Dermis blood vessel endothelial cell (primary cell): Measurements from ENCODE around the gene OR2A1. TPM values are rescaled to one million over a fixed set of nuclear protein-coding genes. Genes with fewer than 3 reads are reported as not detected.
"Not testable (repeated sequence)": the region's sequence is repeated elsewhere in the genome, so short reads cannot be mapped to it uniquely, and the experiment has no call there.

Experiments
- DNase-seq: peaks from one replicate; pipeline ENCODE4 v3.0.0; 2010
- total RNA-seq: library from RNA; depleted of rRNA; stranded (reverse); fragments of >200 nt; gene quantifications from 2 replicates; pipeline ENCODE4 v1.2.3, GENCODE V29; 2014

The OR2A1 gene
- total RNA-seq, 1 donor from 2014 or later, result not detected

GRCh38 chr7:144325868-144326267 is 13.6 kb downstream of the OR2A1 start:
- not testable (repeated sequence) for DNase-seq

- not testable (repeated sequence) for DNase-seq
Observed at GRCh38 chr7:144330044-144330443, 17.8 kb downstream of the OR2A1 start.

- not testable (repeated sequence) for DNase-seq
Observed at GRCh38 chr7:144331221-144331995, 19.2 kb downstream of the OR2A1 start.

GRCh38 chr7:144331996-144332288 is 19.7 kb downstream of the OR2A1 start:
- DNase-seq, result not testable (repeated sequence)

GRCh38 chr7:144348625-144349024 is 36.4 kb downstream of the OR2A1 start:
- not testable (repeated sequence) for DNase-seq

- not testable (repeated sequence) for DNase-seq
Observed at GRCh38 chr7:144351667-144352066, 39.4 kb downstream of the OR2A1 start.

- not testable (repeated sequence) for DNase-seq
Observed at GRCh38 chr7:144355176-144355822, 43.1 kb downstream of the OR2A1 start, which contains the start of gene ARHGEF5. TSS of gene ARHGEF5 (plus strand) at chr7:144355402. CDS start at chr7:144362670, 7,268 bp downstream.

GRCh38 chr7:144356185-144356584 is 44.0 kb downstream of the OR2A1 start:
- DNase-seq, result not testable (repeated sequence)

GRCh38 chr7:144356860-144357259 is 44.6 kb downstream of the OR2A1 start:
- DNase-seq, result not testable (repeated sequence)

- not testable (repeated sequence) for DNase-seq
Observed at GRCh38 chr7:144362061-144362460, 49.8 kb downstream of the OR2A1 start.

GRCh38 chr7:144365523-144365922 is 53.3 kb downstream of the OR2A1 start:
- not testable (repeated sequence) for DNase-seq

GRCh38 chr7:144367250-144367649 is 55.0 kb downstream of the OR2A1 start:
- not testable (repeated sequence) for DNase-seq

- DNase-seq, result not testable (repeated sequence)
Observed at GRCh38 chr7:144369221-144369620, 57.0 kb downstream of the OR2A1 start.

Other genes starting within 250 kb of the OR2A1 start
- gene OR2A25, start 242.6 kb upstream of the OR2A1 start, total RNA-seq, result not detected in 2 replicates
- not detected in 2 replicates for gene OR2A12, start 226.1 kb upstream of the OR2A1 start, total RNA-seq
- not detected in 2 replicates for gene OR2A2, start 202.8 kb upstream of the OR2A1 start, total RNA-seq
- not detected in 2 replicates for gene OR2A14, start 189.2 kb upstream of the OR2A1 start, total RNA-seq
- gene CTAGE4, start 129.0 kb upstream of the OR2A1 start, total RNA-seq, result 0.17 TPM in 1 of 2 replicates, not detected in the other
- gene ARHGEF35, start 116.6 kb upstream of the OR2A1 start, total RNA-seq, result under 0.01 and 0.23 TPM in 2 replicates
- gene OR2A42, start 72.8 kb upstream of the OR2A1 start, total RNA-seq, result not detected in 2 replicates
- gene OR2A7, start 47.6 kb upstream of the OR2A1 start, total RNA-seq, result 0.05 TPM in 1 of 2 replicates, not detected in the other
- gene CTAGE8, start 43.1 kb upstream of the OR2A1 start, total RNA-seq, result 0.14 TPM in 1 of 2 replicates, not detected in the other
- gene ARHGEF5, start 43.0 kb downstream of the OR2A1 start, total RNA-seq, result 0.17 and 0.28 TPM in 2 replicates
- not detected in 2 replicates for gene NOBOX, start 91.3 kb downstream of the OR2A1 start, total RNA-seq